Measurements from ENCODE around the gene TDRD12. TPM values are rescaled to one million over a fixed set of nuclear protein-coding genes. Genes with fewer than 3 reads are reported as not detected.
A peak's percentile ranks its signal among the peaks of the same experiment; 100 is the strongest.
"Not testable (repeated sequence)": the region's sequence is repeated elsewhere in the genome, so short reads cannot be mapped to it uniquely, and the experiment has no call there.

TDRD12 gene
- total RNA-seq, 2 experiments from 2014 or later: 0.12 TPM; not detected in 1

GRCh38 chr19:32696771-32697170, 22.8 kb upstream of the TDRD12 start:
- peaks cover 47% of the 10 kb centered on the region for H3K4me1 Mint-ChIP-seq
- DNase-seq; CTCF ChIA-PET; H3K9me3 Mint-ChIP-seq (ENCODE audit: low read depth); ATAC-seq; H3K27ac Mint-ChIP-seq; H3K4me3 Mint-ChIP-seq; H3K27me3 Mint-ChIP-seq: not testable (repeated sequence)
- H3K36me3 Mint-ChIP-seq: peaks cover 86% of the 10 kb centered on the region

DNA sequence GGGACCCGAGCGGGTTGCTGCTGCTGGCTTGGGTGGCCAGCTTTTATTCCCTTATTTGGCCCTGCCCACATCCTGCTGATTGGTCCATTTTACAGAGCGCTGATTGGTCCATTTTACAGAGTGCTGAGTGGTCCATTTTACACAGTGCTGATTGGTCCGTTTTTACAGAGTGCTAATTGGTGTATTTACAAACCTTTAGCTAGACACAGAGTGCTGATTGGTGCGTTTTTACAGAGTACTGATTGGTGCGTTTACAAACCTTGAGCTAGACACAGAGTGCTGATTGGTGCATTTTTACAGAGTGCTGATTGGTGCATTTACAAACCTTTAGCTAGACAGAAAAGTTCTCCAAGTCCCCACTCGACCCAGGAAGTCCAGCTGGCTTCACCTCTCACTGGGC, 19.4 kb upstream of the TDRD12 start:
- not testable (repeated sequence) for ATAC-seq, H3K4me3 Mint-ChIP-seq, DNase-seq, H3K27ac Mint-ChIP-seq, H3K27me3 Mint-ChIP-seq
- Mint-ChIP-seq H3K4me1 (peaks cover 24% of the 10 kb centered on the region), H3K36me3 (peaks cover 93% of the 10 kb centered on the region), H3K9me3 (ENCODE audit: low read depth) (peaks cover 10% of the 10 kb centered on the region)
- CTCF ChIA-PET: interaction anchor here (0.8 to 2.0 kb wide), 2 partner anchors 11 to 20 kb away, joined by 3 to 4 read pairs; no protein-coding TSS in a partner anchor

DNA sequence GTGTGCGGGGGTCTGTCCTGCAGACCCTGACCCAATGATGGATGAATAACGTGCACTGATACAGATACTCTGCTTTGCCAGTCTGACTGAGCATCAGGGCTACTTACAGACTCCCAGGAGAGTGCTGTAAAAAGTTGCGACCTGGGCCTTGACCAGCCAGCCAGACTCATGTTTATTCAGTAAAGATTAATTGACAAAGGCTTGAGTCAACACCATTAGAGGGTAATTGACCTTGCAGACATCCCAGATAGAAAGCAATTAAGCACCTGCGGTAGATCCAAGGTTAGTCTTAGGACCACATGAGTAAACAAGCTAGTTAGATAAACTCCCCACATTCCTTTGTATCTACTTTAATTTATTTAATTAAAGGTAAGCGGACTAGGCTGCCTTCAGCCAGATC, 17.6 kb upstream of the TDRD12 start:
- ATAC-seq (no peak), DNase-seq (no peak)
- H3K4me1 Mint-ChIP-seq: peaks cover 12% of the 10 kb centered on the region
- CTCF ChIA-PET: no interaction called here
- H3K27me3 Mint-ChIP-seq: no peaks in the 10 kb centered on the region
- H3K9me3 Mint-ChIP-seq (ENCODE audit: low read depth): peaks cover 12% of the 10 kb centered on the region
- no peak overlapping the region for H3K4me3 Mint-ChIP-seq
- H3K36me3 Mint-ChIP-seq: peaks cover 91% of the 10 kb centered on the region
- no peak overlapping the region for H3K27ac Mint-ChIP-seq

DNA sequence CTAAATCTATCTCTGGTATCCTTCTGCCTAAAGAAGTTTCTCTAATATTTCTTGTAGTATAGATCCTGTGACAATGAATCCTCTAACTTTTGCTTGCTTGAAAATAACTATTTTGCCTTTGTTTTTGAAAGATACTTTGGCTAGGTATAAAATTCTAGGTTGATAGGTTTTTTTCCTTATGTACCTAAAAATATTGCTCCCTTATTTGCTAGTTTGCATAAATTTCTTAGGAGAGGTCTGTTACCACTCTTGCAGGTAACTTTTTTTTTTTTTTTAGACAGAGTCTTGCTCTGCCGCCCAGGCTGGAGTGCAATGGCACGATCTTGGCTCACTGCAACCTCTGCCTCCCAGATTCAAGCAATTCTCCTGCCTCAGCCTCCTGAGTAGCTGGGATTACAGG, 15.6 kb upstream of the TDRD12 start:
- DNase-seq, H3K27ac Mint-ChIP-seq, H3K4me3 Mint-ChIP-seq, ATAC-seq, CTCF ChIA-PET, H3K27me3 Mint-ChIP-seq: not testable (repeated sequence)
- peaks cover 12% of the 10 kb centered on the region for H3K9me3 Mint-ChIP-seq (ENCODE audit: low read depth)
- peaks cover 20% of the 10 kb centered on the region for H3K4me1 Mint-ChIP-seq
- H3K36me3 Mint-ChIP-seq: peaks cover 85% of the 10 kb centered on the region

DNA sequence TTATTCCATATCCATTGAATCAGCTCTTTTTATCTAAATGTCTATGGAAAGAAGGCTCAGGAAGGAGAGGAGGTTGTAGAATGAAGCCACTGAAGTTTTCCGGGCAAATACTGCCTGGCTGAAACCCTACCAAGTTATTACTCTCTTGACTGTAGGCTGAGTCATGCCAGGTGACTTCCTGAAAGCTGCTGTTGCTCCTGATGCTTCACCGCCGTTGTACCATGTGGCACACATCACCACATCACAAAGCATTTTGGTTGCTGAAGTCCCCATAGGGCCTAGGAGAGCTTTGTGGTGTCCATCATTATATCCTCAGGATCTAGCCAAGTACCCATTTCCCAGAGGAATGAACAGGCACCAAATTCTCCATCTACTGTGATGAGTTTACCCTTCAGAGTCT, 11.1 kb upstream of the TDRD12 start:
- Mint-ChIP-seq H3K27me3 (no peaks in the 10 kb centered on the region), H3K4me1 (peaks cover 12% of the 10 kb centered on the region)
- peak; percentile 49 for DNase-seq

DNA sequence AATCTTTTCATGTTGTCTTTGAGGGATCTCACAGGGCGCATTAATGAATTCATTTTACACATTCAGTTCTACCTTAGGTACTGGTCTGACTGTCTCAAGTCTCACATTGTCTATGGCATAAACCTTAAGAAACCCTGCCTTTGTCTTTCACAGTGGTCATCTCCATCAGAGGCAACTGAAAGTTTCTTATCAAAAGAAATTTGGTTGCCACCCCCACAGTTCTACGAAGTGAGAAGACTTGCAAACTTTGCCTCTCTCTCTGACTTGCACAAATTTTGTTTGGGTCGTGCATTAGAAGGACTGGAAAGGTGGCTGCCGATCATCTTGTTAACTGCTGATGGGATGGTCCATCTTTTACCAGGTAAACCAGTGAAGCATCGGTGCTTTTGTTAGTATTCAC, 10.5 kb upstream of the TDRD12 start:
- H3K27ac Mint-ChIP-seq: no peak overlapping the region
- peaks cover 6% of the 10 kb centered on the region for H3K9me3 Mint-ChIP-seq (ENCODE audit: low read depth)
- no peak for ATAC-seq
- CTCF ChIA-PET: interaction anchor here (0.7 kb wide), 1 partner anchor 53 kb away, joined by 3 read pairs; no protein-coding TSS in a partner anchor
- H3K36me3 Mint-ChIP-seq: peaks cover 58% of the 10 kb centered on the region
- no peak overlapping the region for H3K4me3 Mint-ChIP-seq
- H3K27me3 Mint-ChIP-seq: no peaks in the 10 kb centered on the region
- no peak for DNase-seq
- H3K4me1 Mint-ChIP-seq: peaks cover 12% of the 10 kb centered on the region

More for the DNA sequence above, 11.1 kb upstream of the TDRD12 start:
- no peak overlapping the region for H3K4me3 Mint-ChIP-seq
- CTCF ChIA-PET: no interaction called here
- peaks cover 9% of the 10 kb centered on the region for H3K9me3 Mint-ChIP-seq (ENCODE audit: low read depth)
- peak overlapping the region; percentile 12 for H3K27ac Mint-ChIP-seq
- peak; percentile 58 for ATAC-seq
- H3K36me3 Mint-ChIP-seq: peaks cover 60% of the 10 kb centered on the region

DNA sequence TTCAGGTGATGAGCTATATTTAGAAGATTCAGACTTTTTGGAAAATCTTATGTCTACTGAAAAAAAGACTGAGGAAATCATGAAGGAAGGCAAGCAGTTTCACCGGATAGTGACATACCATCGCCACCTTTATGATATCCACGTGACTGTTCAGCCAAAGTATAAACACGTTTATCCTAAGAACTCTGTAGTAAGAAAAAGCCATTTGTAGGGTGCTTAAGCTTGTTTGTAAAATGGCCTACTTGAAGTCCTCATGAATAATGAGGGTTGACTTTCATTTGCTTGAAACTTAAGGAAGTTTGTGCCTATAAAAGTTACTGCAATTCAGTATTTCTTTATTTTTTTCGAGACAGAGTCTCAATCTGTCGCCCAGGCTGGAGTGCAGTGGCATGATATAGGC, 7.8 kb upstream of the TDRD12 start:
- Mint-ChIP-seq H3K27ac (no peak overlapping the region), H3K27me3 (no peaks in the 10 kb centered on the region), H3K4me1 (peaks cover 12% of the 10 kb centered on the region), H3K36me3 (peaks cover 44% of the 10 kb centered on the region), H3K9me3 (ENCODE audit: low read depth) (no peaks in the 10 kb centered on the region), H3K4me3 (no peak overlapping the region)
- CTCF ChIA-PET: interaction anchor here (1.1 kb wide), 1 partner anchor 11 kb away, joined by 4 read pairs; no protein-coding TSS in a partner anchor
- ATAC-seq (no peak), DNase-seq (no peak)

- peaks cover 27% of the 10 kb centered on the region for H3K36me3 Mint-ChIP-seq
- H3K27ac Mint-ChIP-seq; DNase-seq; CTCF ChIA-PET; H3K4me3 Mint-ChIP-seq; H3K9me3 Mint-ChIP-seq (ENCODE audit: low read depth); H3K4me1 Mint-ChIP-seq; ATAC-seq; H3K27me3 Mint-ChIP-seq: not testable (repeated sequence)
Measured at GRCh38 chr19:32716203-32716602, 3.4 kb upstream of the TDRD12 start.

DNA sequence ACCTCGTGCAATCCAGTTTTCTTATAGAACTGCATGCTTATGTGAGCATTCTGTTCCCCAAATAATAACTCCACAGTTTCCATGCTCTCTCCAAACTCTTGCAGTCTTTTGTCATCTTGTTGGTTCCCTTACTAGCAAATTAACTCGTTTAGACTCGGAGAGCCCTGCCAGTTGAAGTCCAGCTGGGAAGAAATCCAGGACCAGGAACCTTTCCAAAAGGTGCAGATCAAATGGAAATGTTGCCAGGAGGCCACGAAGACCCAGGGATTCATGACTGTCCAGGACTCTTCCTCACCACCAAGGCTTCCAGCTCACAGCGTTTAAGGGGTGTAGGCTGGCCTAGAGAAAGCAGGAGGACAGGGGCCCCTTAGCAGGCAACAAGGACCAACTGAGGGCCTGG, 2.1 kb upstream of the TDRD12 start:
- H3K4me1 Mint-ChIP-seq: no peaks in the 10 kb centered on the region

DNA sequence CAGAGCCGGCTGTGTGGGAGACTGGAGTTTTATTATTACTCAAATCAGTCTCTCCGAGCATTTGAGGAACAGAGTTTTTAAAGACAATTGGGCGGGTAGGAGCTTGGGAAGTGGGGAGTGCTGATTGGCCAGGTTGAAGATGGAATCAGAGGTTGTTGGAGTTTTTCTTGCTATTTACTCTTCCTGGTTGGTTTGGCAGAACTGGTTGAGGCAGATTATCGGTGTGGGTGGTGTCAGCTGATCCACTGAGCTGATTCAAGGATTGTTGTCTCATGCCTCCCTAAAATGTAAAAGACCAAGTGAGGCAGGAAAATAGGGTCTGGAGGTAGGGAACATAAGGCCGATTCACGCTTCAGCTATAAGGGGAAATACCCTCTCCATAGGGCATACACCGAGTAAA, 1.3 kb upstream of the TDRD12 start:
- DNase-seq: no peak
- Mint-ChIP-seq H3K9me3 (ENCODE audit: low read depth) (no peaks in the 10 kb centered on the region), H3K27me3 (no peaks in the 10 kb centered on the region), H3K36me3 (peaks cover 22% of the 10 kb centered on the region), H3K4me3 (no peak overlapping the region), H3K27ac (no peak overlapping the region), H3K4me1 (no peaks in the 10 kb centered on the region)
- CTCF ChIA-PET: no interaction called here
- no peak for ATAC-seq

More for the DNA sequence above, 2.1 kb upstream of the TDRD12 start:
- Mint-ChIP-seq H3K9me3 (ENCODE audit: low read depth) (no peaks in the 10 kb centered on the region), H3K27ac (no peak overlapping the region), H3K4me3 (no peak overlapping the region), H3K27me3 (no peaks in the 10 kb centered on the region), H3K36me3 (peaks cover 27% of the 10 kb centered on the region)
- DNase-seq (no peak), ATAC-seq (no peak)
- CTCF ChIA-PET: interaction anchor here (0.6 kb wide), 1 partner anchor 84 kb away, joined by 3 read pairs; no protein-coding TSS in a partner anchor

- Mint-ChIP-seq H3K4me3 (no peak overlapping the region), H3K27me3 (no peaks in the 10 kb centered on the region), H3K27ac (no peak overlapping the region), H3K36me3 (peaks cover 8% of the 10 kb centered on the region), H3K9me3 (ENCODE audit: low read depth) (no peaks in the 10 kb centered on the region), H3K4me1 (no peaks in the 10 kb centered on the region)
- ATAC-seq: no peak
- DNase-seq: no peak
- CTCF ChIA-PET: no interaction called here
Measured at GRCh38 chr19:32720216-32720935, 809 bp downstream of the TDRD12 start.

GRCh38 chr19:32720936-32721250, 1.3 kb downstream of the TDRD12 start:
- no peak overlapping the region for H3K27ac Mint-ChIP-seq
- H3K9me3 Mint-ChIP-seq (ENCODE audit: low read depth): no peaks in the 10 kb centered on the region
- DNase-seq (no peak), ATAC-seq (no peak)
- H3K36me3 Mint-ChIP-seq: peaks cover 8% of the 10 kb centered on the region
- no peaks in the 10 kb centered on the region for H3K4me1 Mint-ChIP-seq
- CTCF ChIA-PET: no interaction called here
- H3K4me3 Mint-ChIP-seq: no peak overlapping the region
- H3K27me3 Mint-ChIP-seq: no peaks in the 10 kb centered on the region

DNA sequence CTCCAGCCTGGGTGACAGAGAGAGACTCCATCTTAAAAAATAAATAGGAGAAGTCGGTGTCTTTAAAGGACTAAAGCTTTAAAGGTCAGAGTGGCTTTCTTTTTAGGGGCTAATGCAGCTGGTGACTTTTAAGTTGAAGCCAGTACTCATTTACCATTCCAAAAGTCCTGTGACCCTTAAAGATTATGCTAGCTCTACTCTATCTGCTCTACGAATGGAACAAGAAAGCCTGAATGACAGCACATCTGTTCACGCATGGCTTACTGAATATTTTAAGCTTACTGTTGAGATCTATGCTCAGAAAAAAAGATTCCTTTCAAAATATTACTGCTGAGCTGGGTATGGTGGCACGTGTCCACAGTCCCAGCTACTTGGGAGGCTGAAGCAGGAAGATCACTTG, 16.4 kb downstream of the TDRD12 start:
- H3K27ac Mint-ChIP-seq: no peak overlapping the region
- H3K4me3 Mint-ChIP-seq: no peak overlapping the region
- CTCF ChIA-PET: no interaction called here

GRCh38 chr19:32743021-32743420, 23.5 kb downstream of the TDRD12 start:
- no peaks in the 10 kb centered on the region for H3K36me3 Mint-ChIP-seq
- CTCF ChIA-PET: interaction anchor here (0.5 kb wide), 1 partner anchor 593 kb away, joined by 3 read pairs; no protein-coding TSS in a partner anchor
- H3K27me3 Mint-ChIP-seq: no peaks in the 10 kb centered on the region
- no peak overlapping the region for H3K4me3 Mint-ChIP-seq
- no peak for DNase-seq
- ATAC-seq: no peak
- H3K9me3 Mint-ChIP-seq (ENCODE audit: low read depth): no peaks in the 10 kb centered on the region
- peaks cover 2% of the 10 kb centered on the region for H3K4me1 Mint-ChIP-seq
- no peak overlapping the region for H3K27ac Mint-ChIP-seq

More for the DNA sequence above, 16.4 kb downstream of the TDRD12 start:
- ATAC-seq (no peak), DNase-seq (no peak)
- Mint-ChIP-seq H3K9me3 (ENCODE audit: low read depth) (no peaks in the 10 kb centered on the region), H3K36me3 (no peaks in the 10 kb centered on the region), H3K4me1 (no peaks in the 10 kb centered on the region), H3K27me3 (peaks cover 1% of the 10 kb centered on the region)

Data from activated CD8-positive, alpha-beta memory T cell treated with anti-CD3 and anti-CD28 coated beads, Interleukin-2, amount 10 ng/mL, durations not matched to agents 7 days and 5 days (primary cell).